B cell (primary cell): ENCODE data around the gene SLC35F3.

ENCODE experiments used
- EZH2 ChIP-seq: IDR thresholded peaks from 2 replicates; pipeline ENCODE4 v1.6.1; 2012; ENCODE audit warnings: borderline replicate concordance, low read depth, mild to moderate bottlenecking, moderate library complexity, low read length; ENCODE audit not compliant: insufficient read depth, poor library complexity, severe bottlenecking
- TF ChIP-seq, protein P1 (sequence below): fragments of 200-600 bp; IDR thresholded peaks from one replicate; pipeline ENCODE4 v1.8.0; 2022; ENCODE audit warnings: antibody characterized with exemption, mild to moderate bottlenecking

GRCh38 chr1:234292011-234292410 lies 387.5 kb downstream of the SLC35F3 start:
- TF ChIP-seq, protein P1, sequence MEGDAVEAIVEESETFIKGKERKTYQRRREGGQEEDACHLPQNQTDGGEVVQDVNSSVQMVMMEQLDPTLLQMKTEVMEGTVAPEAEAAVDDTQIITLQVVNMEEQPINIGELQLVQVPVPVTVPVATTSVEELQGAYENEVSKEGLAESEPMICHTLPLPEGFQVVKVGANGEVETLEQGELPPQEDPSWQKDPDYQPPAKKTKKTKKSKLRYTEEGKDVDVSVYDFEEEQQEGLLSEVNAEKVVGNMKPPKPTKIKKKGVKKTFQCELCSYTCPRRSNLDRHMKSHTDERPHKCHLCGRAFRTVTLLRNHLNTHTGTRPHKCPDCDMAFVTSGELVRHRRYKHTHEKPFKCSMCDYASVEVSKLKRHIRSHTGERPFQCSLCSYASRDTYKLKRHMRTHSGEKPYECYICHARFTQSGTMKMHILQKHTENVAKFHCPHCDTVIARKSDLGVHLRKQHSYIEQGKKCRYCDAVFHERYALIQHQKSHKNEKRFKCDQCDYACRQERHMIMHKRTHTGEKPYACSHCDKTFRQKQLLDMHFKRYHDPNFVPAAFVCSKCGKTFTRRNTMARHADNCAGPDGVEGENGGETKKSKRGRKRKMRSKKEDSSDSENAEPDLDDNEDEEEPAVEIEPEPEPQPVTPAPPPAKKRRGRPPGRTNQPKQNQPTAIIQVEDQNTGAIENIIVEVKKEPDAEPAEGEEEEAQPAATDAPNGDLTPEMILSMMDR: no peak
- TF ChIP-seq EZH2: no peak
